Trophoblast cell (in vitro differentiated cells and primary cell): ENCODE measurements around the gene SPATA25.

Experiments used
- DNase-seq, 2 donors: peaks; one replicate each; pipeline ENCODE4 v3.0.0-alpha.2; 2016
- H2AFZ ChIP-seq: 2 replicates; pipeline ENCODE4 v1.6.1; 2013; ENCODE audit warnings: low read length, moderate library complexity, mild to moderate bottlenecking; ENCODE audit not compliant: insufficient read depth, poor library complexity
- H2AK5ac ChIP-seq: 2 replicates; pipeline ENCODE4 v1.6.1; 2013; ENCODE audit warnings: mild to moderate bottlenecking, low read length
- H2BK120ac ChIP-seq: 2 replicates; pipeline ENCODE4 v1.6.1; 2013; ENCODE audit warnings: low read length, mild to moderate bottlenecking, moderate library complexity; ENCODE audit not compliant: insufficient read depth, poor library complexity
- H2BK12ac ChIP-seq: 2 replicates; pipeline ENCODE4 v1.6.1; 2013; ENCODE audit warnings: mild to moderate bottlenecking, low read length, moderate library complexity
- H2BK5ac ChIP-seq: 2 replicates; pipeline ENCODE4 v1.6.1; 2013; ENCODE audit warnings: low read length, low read depth, moderate library complexity, mild to moderate bottlenecking; ENCODE audit not compliant: poor library complexity
- H3K14ac ChIP-seq: 2 replicates; pipeline ENCODE4 v1.6.1; 2013; ENCODE audit warnings: mild to moderate bottlenecking, low read length
- H3K18ac ChIP-seq: 2 replicates; pipeline ENCODE4 v1.6.1; 2013; ENCODE audit warnings: mild to moderate bottlenecking, low read length
- H3K23ac ChIP-seq: 2 replicates; pipeline ENCODE4 v1.6.1; 2013; ENCODE audit warnings: low read length
- H3K27ac ChIP-seq: 2 replicates; pipeline ENCODE4 v1.5.1; 2013; ENCODE audit warnings: low read depth, mild to moderate bottlenecking, inconsistent platforms, low read length, moderate library complexity
- H3K27me3 ChIP-seq: 2 replicates; pipeline ENCODE4 v1.6.1; 2013; ENCODE audit warnings: inconsistent platforms, mild to moderate bottlenecking, low read length, moderate library complexity; ENCODE audit not compliant: insufficient read depth
- H3K36me3 ChIP-seq, 2 experiments: 1 replicate in 1 of 2; 2 replicates in 1 of 2; pipeline ENCODE4 v1.6.1; 2013; ENCODE audit warnings: low read length in 2 of 2, mild to moderate bottlenecking in 2 of 2, moderate library complexity in 1 of 2; ENCODE audit not compliant: insufficient read depth in 2 of 2, control insufficient read depth in 1 of 2
- H3K4ac ChIP-seq: 2 replicates; pipeline ENCODE4 v1.6.1; 2013; ENCODE audit warnings: low read depth, mild to moderate bottlenecking, low read length, moderate library complexity
- H3K4me1 ChIP-seq, 2 experiments: 1 replicate in 1 of 2; 2 replicates in 1 of 2; pipeline ENCODE4 v1.6.1; 2013; ENCODE audit warnings: low read length in 2 of 2, mild to moderate bottlenecking in 2 of 2, moderate library complexity in 1 of 2; ENCODE audit not compliant: insufficient read depth in 2 of 2, control insufficient read depth in 1 of 2
- H3K4me2 ChIP-seq: 2 replicates; pipeline ENCODE4 v1.6.1; 2013; ENCODE audit warnings: inconsistent platforms, mild to moderate bottlenecking, low read length, moderate library complexity
- H3K4me3 ChIP-seq: 2 replicates; pipeline ENCODE4 v1.5.1; 2013; ENCODE audit warnings: mild to moderate bottlenecking, low read depth, low read length, inconsistent platforms
- H3K79me1 ChIP-seq: one replicate; pipeline ENCODE4 v1.6.1; 2013; ENCODE audit warnings: low read length
- H3K79me2 ChIP-seq: 2 replicates; pipeline ENCODE4 v1.6.1; 2013; ENCODE audit warnings: low read length, mild to moderate bottlenecking; ENCODE audit not compliant: control insufficient read depth, insufficient read depth, poor library complexity
- H3K9ac ChIP-seq: 2 replicates; pipeline ENCODE4 v1.6.1; 2013; ENCODE audit warnings: mild to moderate bottlenecking, low read length
- H3K9me3 ChIP-seq: 2 replicates; pipeline ENCODE4 v1.6.1; 2013; ENCODE audit warnings: low read depth, mild to moderate bottlenecking, control low read depth, inconsistent platforms, low read length; ENCODE audit not compliant: insufficient read depth
- H4K12ac ChIP-seq: 2 replicates; pipeline ENCODE4 v1.6.1; 2013; ENCODE audit warnings: low read depth, mild to moderate bottlenecking, low read length, moderate library complexity
- H4K8ac ChIP-seq: 2 replicates; pipeline ENCODE4 v1.6.1; 2013; ENCODE audit warnings: low read depth, mild to moderate bottlenecking, low read length, moderate library complexity
- H4K91ac ChIP-seq: one replicate; pipeline ENCODE4 v1.6.1; 2013; ENCODE audit warnings: low read depth, mild to moderate bottlenecking, low read length, moderate library complexity
- WGBS: extraction: QIAGEN DNeasy Blood & Tissue Kit; methylation state at CpG from one replicate; pipeline ENCODE4 v1.1.7; 2013; ENCODE audit warnings: missing lambda C conversion rate; ENCODE audit not compliant: insufficient read length, insufficient coverage; ENCODE audit errors: extremely low coverage; 5-methylcytosine and 5-hydroxymethylcytosine counted together

SPATA25 gene

DNA sequence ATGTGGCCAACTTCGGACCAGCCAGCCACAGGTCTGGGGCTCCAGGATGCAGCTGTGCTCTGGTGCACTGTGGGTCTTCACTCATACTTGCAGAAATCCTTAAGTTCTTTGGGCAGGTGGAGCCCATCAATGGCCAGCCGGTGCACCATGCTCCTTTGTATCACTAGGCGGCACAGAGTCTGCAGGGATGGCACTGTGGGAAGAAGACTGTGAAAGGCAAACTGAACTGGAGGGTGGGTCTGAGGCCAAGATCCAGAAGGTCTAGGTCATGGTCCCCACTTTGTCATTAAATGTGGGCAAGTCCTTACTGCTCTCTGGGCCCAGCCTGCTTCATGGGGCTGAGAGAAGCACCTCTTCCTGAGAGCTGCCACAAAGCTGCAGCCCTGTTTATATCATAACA lies 1.3 kb upstream of the SPATA25 start:
- WGBS: no CpG with 5 or more reads among the region's 3 CpGs
- no peak for DNase-seq
- Histone ChIP-seq H3K4me1 (peaks cover 9 to 15% of the 10 kb centered on the region in 2 experiments), H3K27ac (no peak overlapping the region), H3K4ac (no peak overlapping the region), H4K12ac (no peak overlapping the region), H4K8ac (no peak overlapping the region), H3K4me2 (no peak overlapping the region), H3K18ac (no peak overlapping the region), H2AK5ac (no peak overlapping the region), H3K79me2 (peaks cover 4% of the 10 kb centered on the region), H3K79me1 (peaks cover 9% of the 10 kb centered on the region), H3K36me3 (peaks cover 5 to 11% of the 10 kb centered on the region in 2 experiments), H3K4me3 (no peak overlapping the region), H2BK5ac (no peak overlapping the region), H3K23ac (no peak overlapping the region), H2BK12ac (no peak overlapping the region), H3K9ac (peak overlapping the region; percentile 7), H2BK120ac (no peak overlapping the region), H3K27me3 (no peaks in the 10 kb centered on the region), H4K91ac (no peak overlapping the region), H3K14ac (no peak overlapping the region), H3K9me3 (no peaks in the 10 kb centered on the region), H2AFZ (no peak overlapping the region)

DNA sequence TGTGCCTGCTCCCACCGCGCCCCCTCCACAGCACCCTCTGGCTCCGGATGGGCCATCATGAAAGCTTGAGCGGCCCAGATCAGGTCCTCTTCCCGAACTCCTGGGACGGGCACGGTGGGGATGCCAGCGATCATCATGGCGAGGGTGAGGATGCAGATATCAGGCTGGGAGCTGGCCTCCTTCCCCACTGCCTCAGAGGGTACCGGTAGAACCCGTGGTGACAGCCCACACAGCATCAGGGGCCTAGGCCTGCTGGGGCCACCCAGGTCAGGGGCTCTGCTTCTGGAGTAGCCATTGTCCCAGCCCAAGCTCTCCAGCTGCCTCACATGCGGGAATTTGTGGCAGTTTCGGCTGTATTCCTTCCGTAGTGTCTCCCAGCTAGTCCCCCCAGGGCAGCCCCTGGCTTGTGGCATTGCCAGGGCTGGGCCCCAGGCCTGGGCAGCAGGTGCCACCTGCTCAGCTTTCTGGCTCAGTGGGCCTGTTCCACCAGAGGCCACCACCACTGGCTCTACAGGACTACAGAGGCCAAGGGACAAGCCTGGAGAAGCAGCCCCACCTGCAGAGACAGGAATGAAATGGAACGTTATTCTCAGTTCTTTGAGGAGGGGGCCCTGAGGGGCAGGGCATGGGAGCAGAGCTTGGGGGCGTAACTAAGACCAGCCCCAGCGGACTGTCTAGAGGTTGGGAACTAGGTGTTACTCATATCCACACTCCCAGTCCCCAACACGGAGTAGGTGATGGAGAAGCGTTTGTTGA lies 654 bp downstream of the SPATA25 start:
- no peaks in the 10 kb centered on the region for H3K27me3 ChIP-seq
- WGBS: 100% methylated on average over 1 of the region's 19 CpGs

DNA sequence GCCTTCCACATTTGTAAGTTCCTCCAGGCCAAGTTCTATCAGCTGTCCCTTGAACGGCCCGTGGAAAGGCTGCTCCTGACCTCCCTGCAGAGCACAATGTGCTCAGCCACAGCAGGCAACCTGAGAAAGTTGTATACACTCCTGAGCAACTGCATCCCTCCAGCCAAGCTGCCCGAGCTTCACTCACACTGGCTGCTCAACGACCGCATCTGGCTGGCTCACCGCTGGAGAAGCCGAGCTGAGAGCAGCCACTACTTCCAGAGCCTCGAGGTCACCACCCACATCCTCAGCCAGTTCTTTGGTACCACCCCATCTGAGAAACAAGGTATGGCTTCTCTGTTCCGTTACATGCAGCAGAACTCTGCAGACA lies 4.3 kb downstream of the SPATA25 start:
- no peak overlapping the region for H3K27ac ChIP-seq
- no peak overlapping the region for H4K12ac ChIP-seq
- peaks cover 18 to 19% of the 10 kb centered on the region in 2 experiments for H3K36me3 ChIP-seq
- no peak overlapping the region for H2AFZ ChIP-seq
- H2BK120ac ChIP-seq: no peak overlapping the region
- no peak overlapping the region for H3K18ac ChIP-seq
- H3K27me3 ChIP-seq: no peaks in the 10 kb centered on the region
- no peak overlapping the region for H3K4me2 ChIP-seq
- peaks cover 3% of the 10 kb centered on the region for H3K79me1 ChIP-seq
- no peak overlapping the region for H2BK5ac ChIP-seq
- H3K79me2 ChIP-seq: peaks cover 3% of the 10 kb centered on the region
- H3K14ac ChIP-seq: no peak overlapping the region
- no peaks in the 10 kb centered on the region for H3K4me1 ChIP-seq
- no peak for DNase-seq
- H3K4ac ChIP-seq: no peak overlapping the region
- no peak overlapping the region for H3K4me3 ChIP-seq
- H4K91ac ChIP-seq: no peak overlapping the region
- no CpG with 5 or more reads among the region's 9 CpGs for WGBS
- H2AK5ac ChIP-seq: no peak overlapping the region
- H3K9ac ChIP-seq: no peak overlapping the region
- H4K8ac ChIP-seq: no peak overlapping the region
- H2BK12ac ChIP-seq: no peak overlapping the region
- no peaks in the 10 kb centered on the region for H3K9me3 ChIP-seq
- H3K23ac ChIP-seq: no peak overlapping the region

More for the DNA sequence above, 654 bp downstream of the SPATA25 start:
- Histone ChIP-seq H3K4me2 (no peak overlapping the region), H2BK5ac (no peak overlapping the region), H2AFZ (no peak overlapping the region), H4K91ac (no peak overlapping the region), H3K27ac (no peak overlapping the region), H4K12ac (no peak overlapping the region), H3K79me1 (peaks cover 9% of the 10 kb centered on the region), H2AK5ac (no peak overlapping the region), H4K8ac (no peak overlapping the region), H2BK120ac (no peak overlapping the region), H3K79me2 (peaks cover 4% of the 10 kb centered on the region), H3K23ac (no peak overlapping the region), H3K9ac (no peak overlapping the region), H3K9me3 (no peaks in the 10 kb centered on the region), H3K14ac (no peak overlapping the region), H3K18ac (no peak overlapping the region), H3K36me3 (peaks cover 16 to 18% of the 10 kb centered on the region in 2 experiments), H3K4me1 (peaks cover 4 to 9% of the 10 kb centered on the region in 2 experiments), H3K4ac (no peak overlapping the region), H2BK12ac (no peak overlapping the region), H3K4me3 (no peak overlapping the region)
- DNase-seq: no peak

DNA sequence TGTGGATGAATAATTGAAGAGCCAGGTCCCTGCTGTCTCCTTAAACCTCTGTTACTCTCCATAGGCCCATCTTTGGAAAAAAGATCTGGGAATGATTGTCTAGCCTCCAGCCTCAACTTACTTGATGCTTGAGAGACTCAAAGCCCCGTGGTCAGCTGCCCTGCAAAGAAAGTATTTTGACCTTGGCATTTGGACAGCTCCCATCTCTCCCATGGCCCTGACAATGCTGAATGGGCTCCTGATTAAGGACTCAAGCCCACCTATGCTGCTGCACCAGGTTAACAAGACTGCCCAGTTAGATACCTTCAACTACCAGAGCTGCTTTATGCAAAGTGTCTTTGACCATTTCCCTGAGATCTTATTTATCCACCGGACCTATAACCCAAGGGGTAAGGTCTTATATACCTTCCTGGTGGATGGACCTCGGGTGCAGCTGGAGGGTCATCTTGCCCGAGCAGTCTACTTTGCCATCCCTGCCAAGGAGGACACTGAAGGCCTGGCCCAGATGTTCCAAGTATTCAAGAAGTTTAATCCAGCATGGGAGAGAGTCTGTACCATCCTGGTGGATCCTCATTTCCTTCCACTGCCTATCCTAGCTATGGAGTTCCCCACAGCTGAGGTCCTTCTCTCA lies 4.8 kb downstream of the SPATA25 start:
- Histone ChIP-seq H3K79me2 (peaks cover 3% of the 10 kb centered on the region), H3K9ac (no peak overlapping the region), H4K12ac (no peak overlapping the region), H3K4me3 (no peak overlapping the region), H2AK5ac (no peak overlapping the region), H2AFZ (no peak overlapping the region), H2BK5ac (no peak overlapping the region), H3K4me2 (no peak overlapping the region), H4K8ac (no peak overlapping the region), H2BK12ac (no peak overlapping the region), H3K4me1 (no peaks in the 10 kb centered on the region), H3K27ac (no peak overlapping the region), H3K23ac (no peak overlapping the region), H2BK120ac (no peak overlapping the region), H3K18ac (no peak overlapping the region), H3K14ac (no peak overlapping the region), H3K4ac (no peak overlapping the region), H3K27me3 (no peaks in the 10 kb centered on the region), H3K36me3 (peaks cover 23% of the 10 kb centered on the region in 2 experiments), H3K79me1 (peaks cover 3% of the 10 kb centered on the region), H4K91ac (no peak overlapping the region), H3K9me3 (no peaks in the 10 kb centered on the region)
- DNase-seq: no peak
- WGBS: no CpG with 5 or more reads among the region's 4 CpGs
